Left cardiac atrium (tissue), 4 donors: Measurements from ENCODE around the gene SELENOS. TPM values are rescaled to one million over a fixed set of nuclear protein-coding genes. Genes with fewer than 3 reads are reported as not detected.
A peak's percentile ranks its signal among the peaks of the same experiment; 100 is the strongest.
"Not testable (repeated sequence)": the region's sequence is repeated elsewhere in the genome, so short reads cannot be mapped to it uniquely, and the experiment has no call there.

Experiments used
- ATAC-seq, 2 donors: fragments of 200-7000 bp; cut with Tn5 transposase; one replicate each; pipeline ENCODE4 v1.9.1; 2020; ENCODE audit warnings: mild to moderate bottlenecking in 2 of 2, moderate library complexity in 2 of 2
- DNase-seq: peaks from one replicate; pipeline ENCODE4 v3.0.0-alpha.2; 2020
- intact Hi-C, 2 donors: fragments of 100-400 bp; cut with DNase I; formaldehyde crosslinking; loops; one replicate each; pipeline versions ENCODE4 v1.14.1 to v1.15.1; 2022 to 2023
- total RNA-seq, 2 donors: library from RNA; stranded (reverse); fragmentation: NEBNext Ultra II Directional; extraction: Animal tissue kit (Norgen Biotek cat#: 25700); gene quantifications; one replicate each; pipeline ENCODE4 v1.2.1, GENCODE V29; 2021
- donor health status: DM: no; HTN: yes; CAD: no.
- donor health status: DM: no; HTN: yes; CAD: no; lungs with severe emphysema.
- donor health status: DM: yes; HTN: yes; CAD: no.
- donor health status: Dilated cardiomyopathy.

SELENOS gene
- total RNA-seq, 2 donors from 2014 or later = 37.7 to 66.2 TPM

GRCh38 chr15:101288905-101289513 is 11.7 kb upstream of the SELENOS start:
- no peak for DNase-seq
- peak in 1 of 2 donors; percentile 39 for ATAC-seq
- intact Hi-C loops = no loop called here

GRCh38 chr15:101287342-101287741 is 10.1 kb upstream of the SELENOS start:
- ATAC-seq, DNase-seq, intact Hi-C loops: not testable (repeated sequence)

GRCh38 chr15:101286471-101287114 is 9.3 kb upstream of the SELENOS start:
- no peak for DNase-seq
- intact Hi-C loops = no loop called here
- no peak for ATAC-seq

- ATAC-seq (no peak), DNase-seq (no peak)
- intact Hi-C loops = no loop called here
Observed at GRCh38 chr15:101283931-101284330, 6.6 kb upstream of the SELENOS start.

GRCh38 chr15:101280007-101280406 is 2.7 kb upstream of the SELENOS start:
- ATAC-seq (no peak), DNase-seq (no peak)
- intact Hi-C loops = no loop called here

GRCh38 chr15:101277943-101278564 is 769 bp upstream of the SELENOS start:
- intact Hi-C loops = no loop called here
- DNase-seq (no peak), ATAC-seq (no peak)

- intact Hi-C loops = no loop called here
- DNase-seq = no peak
Observed at GRCh38 chr15:101276501-101277037, 716 bp downstream of the SELENOS start.

GRCh38 chr15:101275018-101275417 is 2.3 kb downstream of the SELENOS start:
- intact Hi-C loops = no loop called here
- ATAC-seq = no peak
- no peak for DNase-seq

More at GRCh38 chr15:101276501-101277037, 716 bp downstream of the SELENOS start:
- peak in 1 of 2 donors; percentile 9 for ATAC-seq

GRCh38 chr15:101273534-101273933 is 3.8 kb downstream of the SELENOS start:
- intact Hi-C loops = loop anchor here in 1 of 2 donors (5.0 kb wide), 1 partner anchor 636 kb away; no protein-coding TSS in a partner anchor
- no peak for ATAC-seq
- no peak for DNase-seq

- no peak for ATAC-seq
- intact Hi-C loops = loop anchor here in 1 of 2 donors (5.0 kb wide), 1 partner anchor 635 kb away; no protein-coding TSS in a partner anchor
- no peak for DNase-seq
Observed at GRCh38 chr15:101272584-101272983, 4.7 kb downstream of the SELENOS start.

GRCh38 chr15:101269479-101270223 is 7.6 kb downstream of the SELENOS start:
- peak; percentile 45 to 64 for ATAC-seq
- intact Hi-C loops = loop anchor here (5.0 to 10.0 kb wide), 3 partner anchors 335 to 632 kb away; partner anchors contain the start of gene LRRK1 (in 1 of the 2)
- peak; percentile 60 for DNase-seq

GRCh38 chr15:101267320-101268104 is 9.8 kb downstream of the SELENOS start:
- intact Hi-C loops = loop anchor here (10.0 kb wide), 2 partner anchors 333 to 353 kb away; partner anchors contain the start of gene LRRK1 (in 1 of the 2)
- DNase-seq = peak; percentile 53
- peak; percentile 59 to 62 for ATAC-seq

- no peak for DNase-seq
- intact Hi-C loops = loop anchor here (10.0 kb wide), 2 partner anchors 332 to 352 kb away; partner anchors contain the start of gene LRRK1 (in 1 of the 2)
- ATAC-seq = peak in 1 of 2 donors; percentile 2
Observed at GRCh38 chr15:101266787-101267186, 10.5 kb downstream of the SELENOS start.

GRCh38 chr15:101266034-101266433 is 11.3 kb downstream of the SELENOS start:
- DNase-seq = peak; percentile 51
- intact Hi-C loops = loop anchor here (10.0 kb wide), 2 partner anchors 331 to 351 kb away; partner anchors contain the start of gene LRRK1 (in 1 of the 2)
- no peak for ATAC-seq

- DNase-seq = no peak
Observed at GRCh38 chr15:101264911-101265641, 12.2 kb downstream of the SELENOS start.

GRCh38 chr15:101264011-101264410 is 13.3 kb downstream of the SELENOS start:
- intact Hi-C loops = loop anchor here (10.0 kb wide), 2 partner anchors 329 to 349 kb away; partner anchors contain the start of gene LRRK1 (in 1 of the 2)
- ATAC-seq = no peak
- no peak for DNase-seq

More at GRCh38 chr15:101264911-101265641, 12.2 kb downstream of the SELENOS start:
- intact Hi-C loops = loop anchor here (10.0 kb wide), 2 partner anchors 330 to 350 kb away; partner anchors contain the start of gene LRRK1 (in 1 of the 2)
- ATAC-seq = peak in 1 of 2 donors; percentile 47

- DNase-seq (no peak), ATAC-seq (no peak)
- intact Hi-C loops = loop anchor here (10.0 kb wide), 2 partner anchors 328 to 348 kb away; partner anchors contain the start of gene LRRK1 (in 1 of the 2)
Observed at GRCh38 chr15:101262551-101262950, 14.7 kb downstream of the SELENOS start.
